Measurements from ENCODE around the gene IFI16.

GRCh38 chr1:159040893-159041724, 31.4 kb downstream of the IFI16 start:
- no peak for TF ChIP-seq EZH2phosphoT487 (IDR thresholded peaks at IDR 0.05; ENCODE audit: borderline replicate concordance)
- TF ChIP-seq, protein P1, sequence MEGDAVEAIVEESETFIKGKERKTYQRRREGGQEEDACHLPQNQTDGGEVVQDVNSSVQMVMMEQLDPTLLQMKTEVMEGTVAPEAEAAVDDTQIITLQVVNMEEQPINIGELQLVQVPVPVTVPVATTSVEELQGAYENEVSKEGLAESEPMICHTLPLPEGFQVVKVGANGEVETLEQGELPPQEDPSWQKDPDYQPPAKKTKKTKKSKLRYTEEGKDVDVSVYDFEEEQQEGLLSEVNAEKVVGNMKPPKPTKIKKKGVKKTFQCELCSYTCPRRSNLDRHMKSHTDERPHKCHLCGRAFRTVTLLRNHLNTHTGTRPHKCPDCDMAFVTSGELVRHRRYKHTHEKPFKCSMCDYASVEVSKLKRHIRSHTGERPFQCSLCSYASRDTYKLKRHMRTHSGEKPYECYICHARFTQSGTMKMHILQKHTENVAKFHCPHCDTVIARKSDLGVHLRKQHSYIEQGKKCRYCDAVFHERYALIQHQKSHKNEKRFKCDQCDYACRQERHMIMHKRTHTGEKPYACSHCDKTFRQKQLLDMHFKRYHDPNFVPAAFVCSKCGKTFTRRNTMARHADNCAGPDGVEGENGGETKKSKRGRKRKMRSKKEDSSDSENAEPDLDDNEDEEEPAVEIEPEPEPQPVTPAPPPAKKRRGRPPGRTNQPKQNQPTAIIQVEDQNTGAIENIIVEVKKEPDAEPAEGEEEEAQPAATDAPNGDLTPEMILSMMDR (conservative IDR thresholded peaks at IDR 0.05; ENCODE audit: low read length), result no peak

All from Loucy (cell line).